ENCODE data around the gene PCMT1. TPM values are rescaled to one million over a fixed set of nuclear protein-coding genes. Genes with fewer than 3 reads are reported as not detected.
A peak's percentile ranks its signal among the peaks of the same experiment; 100 is the strongest.

The PCMT1 gene
- total and polyA plus RNA-seq, 10 of the 15 experiments (the other 5 are each of a cell fraction or from before 2014, with no cell fraction given), result 48.5 to 126 (median 81.2) TPM

GRCh38 chr6:149746147-149746946, 3.2 kb upstream of the PCMT1 start, which contains the start of gene NUP43 (continued):
- no peak for TF ChIP-seq ZNF622 (IDR thresholded peaks at IDR 0.05)
- peak; percentile 38; the same call in 1 of the 2 replicates for TF ChIP-seq TAF1 (IDR thresholded peaks at IDR 0.05; ENCODE audit: borderline replicate concordance, low read depth, low read length)
- TF ChIP-seq NFYB (IDR thresholded peaks at IDR 0.05; ENCODE audit: insufficient read depth, low read depth, low read length), result peak; percentile 99
- 0 out of 2 replicates have a peak, but pooled peaks have one; percentile 26 for TF ChIP-seq RFX5 (IDR thresholded peaks at IDR 0.05; ENCODE audit: low read depth, low read length)
- TF ChIP-seq CTCF (IDR thresholded peaks at IDR 0.05 in 2 of 3, conservative IDR thresholded peaks at IDR 0.05 in 1 of 3; ENCODE audit: control insufficient read depth in 2 of 3, extremely low read depth in 1 of 3, insufficient read depth in 1 of 3, low read depth in 3 of 3, low read length in 3 of 3), result peak in 2 of 3 experiments; percentile 49 to 54; a peak in 5 of 6 replicates
- TF ChIP-seq SP1 (IDR thresholded peaks at IDR 0.05; ENCODE audit: low read depth, low read length), result peak; percentile 86
- TF ChIP-seq GABPA (IDR thresholded peaks at IDR 0.05; ENCODE audit: low read depth), result peak; percentile 61; the same call in 1 of the 2 replicates
- TF ChIP-seq BRCA1 (IDR thresholded peaks at IDR 0.05; ENCODE audit: low read depth, low read length), result no peak
- no peak for TF ChIP-seq RCOR1 (conservative IDR thresholded peaks at IDR 0.05; ENCODE audit: low read depth, low read length)
- no peak for TF ChIP-seq RBBP5 (conservative IDR thresholded peaks at IDR 0.05)
- TF ChIP-seq YY1 (IDR thresholded peaks at IDR 0.05; ENCODE audit: low read depth, low read length), result peak; percentile 72
- TF ChIP-seq ZNF687 (IDR thresholded peaks at IDR 0.05), result peak; percentile 18; the same call in 1 of the 2 replicates
- 0 out of 2 replicates have a peak, but pooled peaks have one; percentile 48 for TF ChIP-seq ESRRA (IDR thresholded peaks at IDR 0.05; ENCODE audit: low read length)
- TF ChIP-seq CUX1 (IDR thresholded peaks at IDR 0.05; ENCODE audit: insufficient replicate concordance, low read depth, low read length), result no peak
- no peak for TF ChIP-seq DPF2 (IDR thresholded peaks at IDR 0.05)
